Panc1 (cell line): ENCODE results near the gene NYAP2.

Experiments
- CTCF ChIP-seq: fragments of 450-650 bp; IDR thresholded peaks from 2 replicates; pipeline ENCODE4 v1.5.1; 2017; ENCODE audit warnings: mild to moderate bottlenecking
- POLR2AphosphoS5 ChIP-seq: IDR thresholded peaks from 2 replicates; pipeline ENCODE4 v1.6.1; 2012; ENCODE audit warnings: mild to moderate bottlenecking, low read depth, low read length, moderate library complexity
- SIN3A ChIP-seq: IDR thresholded peaks from 2 replicates; pipeline ENCODE4 v1.6.1; 2012; ENCODE audit warnings: low read depth, mild to moderate bottlenecking, low read length, moderate library complexity, borderline replicate concordance; ENCODE audit not compliant: insufficient read depth
- TF ChIP-seq, protein P1 (sequence below), 2 experiments: IDR thresholded peaks; 2 replicates each; pipeline ENCODE4 v1.6.1; 2011 to 2012; ENCODE audit warnings: low read depth in 2 of 2, control low read depth in 1 of 2, low read length in 1 of 2, mild to moderate bottlenecking in 1 of 2, moderate library complexity in 1 of 2; ENCODE audit not compliant: insufficient read depth in 1 of 2

- no peak for TF ChIP-seq CTCF
- TF ChIP-seq, protein P1, sequence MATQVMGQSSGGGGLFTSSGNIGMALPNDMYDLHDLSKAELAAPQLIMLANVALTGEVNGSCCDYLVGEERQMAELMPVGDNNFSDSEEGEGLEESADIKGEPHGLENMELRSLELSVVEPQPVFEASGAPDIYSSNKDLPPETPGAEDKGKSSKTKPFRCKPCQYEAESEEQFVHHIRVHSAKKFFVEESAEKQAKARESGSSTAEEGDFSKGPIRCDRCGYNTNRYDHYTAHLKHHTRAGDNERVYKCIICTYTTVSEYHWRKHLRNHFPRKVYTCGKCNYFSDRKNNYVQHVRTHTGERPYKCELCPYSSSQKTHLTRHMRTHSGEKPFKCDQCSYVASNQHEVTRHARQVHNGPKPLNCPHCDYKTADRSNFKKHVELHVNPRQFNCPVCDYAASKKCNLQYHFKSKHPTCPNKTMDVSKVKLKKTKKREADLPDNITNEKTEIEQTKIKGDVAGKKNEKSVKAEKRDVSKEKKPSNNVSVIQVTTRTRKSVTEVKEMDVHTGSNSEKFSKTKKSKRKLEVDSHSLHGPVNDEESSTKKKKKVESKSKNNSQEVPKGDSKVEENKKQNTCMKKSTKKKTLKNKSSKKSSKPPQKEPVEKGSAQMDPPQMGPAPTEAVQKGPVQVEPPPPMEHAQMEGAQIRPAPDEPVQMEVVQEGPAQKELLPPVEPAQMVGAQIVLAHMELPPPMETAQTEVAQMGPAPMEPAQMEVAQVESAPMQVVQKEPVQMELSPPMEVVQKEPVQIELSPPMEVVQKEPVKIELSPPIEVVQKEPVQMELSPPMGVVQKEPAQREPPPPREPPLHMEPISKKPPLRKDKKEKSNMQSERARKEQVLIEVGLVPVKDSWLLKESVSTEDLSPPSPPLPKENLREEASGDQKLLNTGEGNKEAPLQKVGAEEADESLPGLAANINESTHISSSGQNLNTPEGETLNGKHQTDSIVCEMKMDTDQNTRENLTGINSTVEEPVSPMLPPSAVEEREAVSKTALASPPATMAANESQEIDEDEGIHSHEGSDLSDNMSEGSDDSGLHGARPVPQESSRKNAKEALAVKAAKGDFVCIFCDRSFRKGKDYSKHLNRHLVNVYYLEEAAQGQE (IDR thresholded peaks at IDR 0.05; ENCODE audit: insufficient read depth in 1 of 2, low read depth in 2 of 2, low read length in 1 of 2): no peak
- no peak for TF ChIP-seq POLR2AphosphoS5
- TF ChIP-seq SIN3A: no peak
Observed at GRCh38 chr2:225471039-225471438, 71.5 kb downstream of the NYAP2 start.
